GM19452 (cell line): ENCODE results near the gene FYB2.
"Not testable (repeated sequence)": the region's sequence is repeated elsewhere in the genome, so short reads cannot be mapped to it uniquely, and the experiment has no call there.

ENCODE experiments used
- ATAC-seq: cut with Tn5 transposase; IDR thresholded peaks from one replicate; pipeline ENCODE4 v1.9.1; 2021; ENCODE audit not compliant: unreplicated experiment

The FYB2 gene

GRCh38 chr1:56797065-56797685, 22.0 kb downstream of the FYB2 start:
- ATAC-seq = no peak

- no peak for ATAC-seq
Measured at GRCh38 chr1:56795870-56796269, 23.3 kb downstream of the FYB2 start.

- no peak for ATAC-seq
Measured at GRCh38 chr1:56790036-56790435, 29.2 kb downstream of the FYB2 start.

- no peak for ATAC-seq
Measured at GRCh38 chr1:56788588-56788987, 30.6 kb downstream of the FYB2 start.

GRCh38 chr1:56788102-56788501, 31.1 kb downstream of the FYB2 start:
- no peak for ATAC-seq

- no peak for ATAC-seq
Measured at GRCh38 chr1:56787330-56787729, 31.9 kb downstream of the FYB2 start.

- no peak for ATAC-seq
Measured at GRCh38 chr1:56782773-56783172, 36.4 kb downstream of the FYB2 start.

- no peak for ATAC-seq
Measured at GRCh38 chr1:56780826-56781225, 38.4 kb downstream of the FYB2 start.

- ATAC-seq = no peak
Measured at GRCh38 chr1:56780128-56780750, 39.0 kb downstream of the FYB2 start.

- no peak for ATAC-seq
Measured at GRCh38 chr1:56777972-56778371, 41.2 kb downstream of the FYB2 start.

- ATAC-seq = not testable (repeated sequence)
Measured at GRCh38 chr1:56774732-56775131, 44.5 kb downstream of the FYB2 start.

GRCh38 chr1:56774067-56774609, 45.1 kb downstream of the FYB2 start:
- ATAC-seq = peak; percentile 82

GRCh38 chr1:56773341-56774066, 45.7 kb downstream of the FYB2 start:
- no peak for ATAC-seq

GRCh38 chr1:56771717-56772116, 47.5 kb downstream of the FYB2 start:
- ATAC-seq = no peak

- no peak for ATAC-seq
Measured at GRCh38 chr1:56758794-56759193, 60.4 kb downstream of the FYB2 start.

GRCh38 chr1:56758135-56758534, 61.1 kb downstream of the FYB2 start:
- no peak for ATAC-seq

GRCh38 chr1:56755911-56756310, 63.3 kb downstream of the FYB2 start:
- no peak for ATAC-seq

GRCh38 chr1:56754708-56755479, 64.3 kb downstream of the FYB2 start:
- no peak for ATAC-seq

- ATAC-seq = no peak
Measured at GRCh38 chr1:56745231-56745630, 74.0 kb downstream of the FYB2 start.

GRCh38 chr1:56728964-56729363, 90.2 kb downstream of the FYB2 start:
- ATAC-seq = no peak

- no peak for ATAC-seq
Measured at GRCh38 chr1:56726706-56727105, 92.5 kb downstream of the FYB2 start.
